CD1c-positive myeloid dendritic cell (primary cell): Measurements from ENCODE around the gene GALNT5.
"Not testable (repeated sequence)": the region's sequence is repeated elsewhere in the genome, so short reads cannot be mapped to it uniquely, and the experiment has no call there.

Experiments
- DNase-seq: peaks from one replicate; pipeline ENCODE4 v3.0.0-alpha.2; 2016; ENCODE audit errors: extremely low spot score

Gene GALNT5

DNA sequence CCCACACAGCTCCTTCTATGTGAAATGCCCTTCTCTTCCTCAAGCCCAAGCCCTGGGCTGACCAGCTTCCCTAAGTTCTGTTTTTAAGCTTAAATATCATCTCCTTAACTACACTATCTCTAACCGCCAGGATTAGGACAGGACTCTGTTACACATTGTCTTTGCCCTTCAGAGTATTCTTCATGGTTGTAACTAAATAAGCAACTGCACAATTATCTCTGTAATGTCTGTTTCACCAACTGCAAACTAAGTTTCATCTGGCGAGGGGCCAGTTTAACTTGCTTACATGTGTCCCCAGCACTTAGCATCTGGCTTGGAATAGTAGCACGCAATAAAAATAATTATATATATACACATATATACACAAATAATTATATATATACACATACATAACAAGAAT lies 69.2 kb downstream of the GALNT5 start:
- no peak for DNase-seq

DNA sequence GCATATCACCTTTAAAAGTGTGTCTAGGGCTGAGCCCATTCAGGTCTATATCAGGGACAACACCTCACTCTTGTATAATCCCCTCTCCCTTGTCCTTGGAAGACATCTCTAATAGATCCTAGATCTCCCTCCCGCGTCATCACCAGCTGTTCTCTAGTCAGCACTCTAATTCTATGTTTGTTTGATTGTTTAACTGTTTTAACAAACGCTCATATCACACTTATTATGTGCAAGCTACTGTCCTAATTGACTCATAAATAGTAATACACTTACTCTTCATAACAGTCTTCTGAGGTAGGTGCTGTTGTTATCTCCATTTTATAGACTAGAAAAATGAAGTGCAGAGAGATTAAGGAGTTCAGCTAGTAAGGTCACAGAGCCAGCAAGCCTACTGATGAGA lies 69.7 kb downstream of the GALNT5 start:
- no peak for DNase-seq

DNA sequence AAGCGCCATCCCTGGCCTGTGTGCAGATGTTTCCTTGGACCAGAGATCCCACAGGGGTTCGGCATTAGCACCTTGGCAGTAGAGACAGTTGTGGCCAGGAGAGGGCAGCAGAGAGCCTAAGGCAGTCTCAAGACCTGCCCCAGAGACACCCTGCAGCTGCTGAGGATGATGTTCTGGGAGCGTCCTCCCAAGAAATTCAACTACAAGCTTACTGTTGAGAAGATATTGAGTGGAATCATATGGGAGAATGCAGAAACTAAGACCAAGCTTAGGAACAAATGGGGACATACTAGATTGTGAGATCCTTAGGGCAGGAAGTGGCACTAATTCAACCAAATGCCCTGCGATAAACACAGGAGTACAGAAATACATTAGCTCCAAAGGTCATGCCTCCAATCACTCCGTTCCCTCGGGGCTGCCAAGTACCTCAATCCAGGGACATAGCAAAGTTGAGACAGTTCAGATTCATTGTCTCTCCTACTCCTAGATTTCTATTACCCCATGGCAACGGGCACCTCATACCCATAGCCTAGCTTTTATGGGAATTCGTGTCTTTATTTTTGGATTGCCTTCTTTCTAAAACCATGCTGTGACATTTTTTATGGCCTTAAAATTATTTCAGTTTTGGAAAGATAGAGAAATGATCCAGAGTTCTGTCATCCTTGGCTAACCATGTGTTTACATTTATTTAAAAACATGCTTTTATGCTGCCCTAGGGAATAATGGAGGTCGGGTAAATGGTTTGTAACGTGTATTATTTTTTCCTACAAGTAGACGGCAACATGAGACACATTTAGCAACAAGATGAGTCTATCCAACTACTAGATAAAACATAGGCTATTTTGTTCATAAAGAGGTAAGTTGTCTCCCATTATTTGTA lies 70.4 kb downstream of the GALNT5 start:
- peak; percentile 80 for DNase-seq

DNA sequence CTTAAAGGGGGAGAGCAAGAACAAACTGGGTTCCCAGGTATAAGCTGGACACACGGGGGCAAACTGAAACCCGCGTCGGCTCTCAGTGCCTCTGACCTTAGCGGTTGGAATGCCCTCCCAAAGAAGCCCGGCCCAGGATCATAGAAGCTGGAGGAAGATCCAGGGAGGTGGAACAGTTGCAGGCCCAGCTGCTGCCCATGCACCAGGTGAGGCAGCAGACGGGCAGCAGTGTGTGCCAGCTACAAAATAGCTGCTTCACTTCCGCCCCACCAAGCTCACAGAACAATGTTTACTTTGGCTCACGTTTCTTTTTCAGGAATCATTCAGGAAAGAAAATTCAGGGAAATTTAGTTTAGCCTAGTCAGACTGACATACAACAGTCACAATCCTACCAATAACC lies 72.0 kb downstream of the GALNT5 start:
- DNase-seq = no peak

DNA sequence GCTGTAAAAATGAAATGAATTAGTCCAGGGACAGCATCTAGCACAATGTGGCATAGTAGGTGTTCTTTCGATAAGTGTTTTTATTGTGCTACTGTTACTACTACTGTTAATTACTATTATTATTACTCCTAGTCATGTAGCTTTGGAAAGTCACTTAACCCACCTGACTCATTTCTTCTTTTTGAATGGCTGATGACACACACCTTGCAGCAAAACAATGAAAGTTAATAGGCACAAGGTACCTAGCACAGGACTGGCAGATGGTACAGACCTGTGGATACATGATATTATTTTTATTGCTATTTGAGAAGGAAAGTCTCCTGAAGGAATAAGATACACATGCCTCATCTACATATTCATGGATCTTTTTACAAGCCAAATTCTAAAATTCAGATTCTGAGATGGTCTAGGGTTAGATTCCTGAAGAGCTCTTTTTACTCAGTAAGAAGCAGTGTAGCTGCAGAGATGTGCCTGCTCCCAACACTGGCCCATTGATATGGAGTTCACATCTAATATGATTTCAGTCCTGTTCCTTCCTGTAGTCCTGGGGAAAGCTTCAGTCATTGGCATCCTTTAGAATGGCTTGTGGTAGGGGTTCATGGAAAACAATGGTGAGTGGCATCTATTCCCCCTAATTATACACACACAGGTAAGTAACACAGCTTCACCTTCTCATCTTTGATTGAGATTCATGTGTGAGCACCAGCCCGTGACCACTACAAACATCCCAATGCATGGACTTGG lies 76.0 kb downstream of the GALNT5 start:
- no peak for DNase-seq

DNA sequence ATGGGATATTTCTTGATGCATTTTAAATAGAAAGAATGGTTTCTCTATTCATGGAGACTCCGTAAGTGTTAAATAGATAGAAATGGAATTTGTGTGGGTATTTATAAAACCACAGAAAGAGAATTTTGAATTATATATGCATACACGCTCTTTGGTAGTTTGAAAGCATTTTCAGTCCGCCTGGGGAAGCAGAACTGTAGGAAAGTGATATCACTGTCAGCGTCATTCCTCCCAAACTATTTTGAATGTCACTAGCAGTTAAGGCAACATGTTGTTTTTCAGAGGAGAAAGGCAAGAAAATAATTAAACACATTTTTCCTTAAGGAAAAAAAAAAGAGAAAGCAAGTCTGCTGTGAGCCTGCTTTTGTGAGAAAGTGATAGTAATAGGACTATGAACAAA lies 76.8 kb downstream of the GALNT5 start:
- no peak for DNase-seq

DNA sequence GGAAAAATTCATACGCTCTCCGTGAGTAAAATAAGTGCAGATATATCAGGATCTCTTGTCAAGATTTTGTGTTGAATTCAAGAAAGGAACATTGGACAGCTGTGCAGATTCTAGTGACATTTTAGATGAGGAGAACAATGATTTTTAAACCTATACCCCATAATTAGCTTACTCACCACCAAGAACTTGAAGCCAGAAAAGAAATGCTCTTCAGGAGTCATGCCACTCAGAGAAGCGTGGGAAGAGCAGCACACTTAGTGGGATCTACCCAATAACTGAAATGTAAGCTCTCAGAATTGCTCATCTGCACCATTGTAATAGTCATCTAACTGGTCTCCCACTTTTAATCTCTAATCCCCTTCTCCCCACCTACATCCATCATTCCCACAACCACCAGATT lies 77.3 kb downstream of the GALNT5 start:
- DNase-seq = no peak

DNA sequence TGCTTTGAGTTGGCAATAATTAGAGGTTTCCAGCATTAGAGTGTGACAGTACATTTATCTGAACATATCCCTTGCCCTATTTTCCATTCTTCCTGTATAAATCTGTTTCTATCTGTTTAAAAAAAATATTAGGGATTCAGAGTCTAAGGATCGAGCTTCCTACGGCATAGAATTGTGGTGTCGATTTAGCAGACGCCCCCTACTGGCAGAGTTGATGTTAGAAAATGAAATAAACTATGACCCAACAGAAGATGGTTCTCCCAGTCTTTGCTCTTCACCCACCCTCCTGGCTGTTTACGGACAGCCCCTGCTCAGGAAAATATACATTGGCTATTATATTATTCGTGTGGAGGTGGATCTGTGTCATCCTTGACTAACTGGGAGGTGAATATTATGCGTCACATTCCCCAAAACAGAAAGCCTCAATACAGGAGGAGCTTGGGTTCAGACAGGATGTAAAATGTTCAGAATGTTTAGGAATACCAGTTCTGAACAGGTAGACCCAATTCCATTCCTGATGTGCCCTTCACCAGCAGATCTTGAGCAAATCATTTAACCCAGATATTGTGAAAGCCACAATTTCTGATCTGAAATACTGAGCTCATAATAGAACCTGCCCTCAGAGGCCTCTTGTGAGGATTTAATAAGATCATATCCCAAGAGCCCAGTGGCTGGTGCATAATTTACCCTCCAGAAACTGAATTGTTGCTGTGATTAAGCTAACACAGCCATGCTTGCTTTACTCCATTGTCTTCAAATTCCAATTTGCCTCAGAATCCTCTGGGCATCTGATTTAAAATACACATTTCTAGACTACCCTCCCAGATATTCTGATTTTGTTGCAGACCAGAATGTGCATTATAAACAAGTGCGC lies 78.9 kb downstream of the GALNT5 start:
- peak; percentile 67 for DNase-seq

DNA sequence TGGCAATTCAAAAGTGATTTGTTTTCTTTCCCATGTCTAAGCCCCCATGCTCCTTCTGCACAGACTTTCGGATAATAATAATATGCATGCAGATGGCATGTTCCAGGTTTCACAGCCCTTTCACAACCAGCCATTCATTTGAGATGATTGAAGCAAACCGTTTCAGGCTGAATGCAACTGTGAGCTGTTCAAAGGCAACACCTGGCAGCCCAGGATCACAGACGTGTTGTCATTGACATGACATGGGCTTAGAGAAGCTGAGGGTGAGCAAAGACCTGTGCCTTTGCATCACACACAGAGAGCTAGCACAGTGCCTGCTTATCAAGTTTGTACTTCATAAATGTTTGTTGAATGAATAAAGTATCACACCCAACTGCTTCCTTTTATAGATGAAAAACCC lies 80.5 kb downstream of the GALNT5 start:
- no peak for DNase-seq

DNA sequence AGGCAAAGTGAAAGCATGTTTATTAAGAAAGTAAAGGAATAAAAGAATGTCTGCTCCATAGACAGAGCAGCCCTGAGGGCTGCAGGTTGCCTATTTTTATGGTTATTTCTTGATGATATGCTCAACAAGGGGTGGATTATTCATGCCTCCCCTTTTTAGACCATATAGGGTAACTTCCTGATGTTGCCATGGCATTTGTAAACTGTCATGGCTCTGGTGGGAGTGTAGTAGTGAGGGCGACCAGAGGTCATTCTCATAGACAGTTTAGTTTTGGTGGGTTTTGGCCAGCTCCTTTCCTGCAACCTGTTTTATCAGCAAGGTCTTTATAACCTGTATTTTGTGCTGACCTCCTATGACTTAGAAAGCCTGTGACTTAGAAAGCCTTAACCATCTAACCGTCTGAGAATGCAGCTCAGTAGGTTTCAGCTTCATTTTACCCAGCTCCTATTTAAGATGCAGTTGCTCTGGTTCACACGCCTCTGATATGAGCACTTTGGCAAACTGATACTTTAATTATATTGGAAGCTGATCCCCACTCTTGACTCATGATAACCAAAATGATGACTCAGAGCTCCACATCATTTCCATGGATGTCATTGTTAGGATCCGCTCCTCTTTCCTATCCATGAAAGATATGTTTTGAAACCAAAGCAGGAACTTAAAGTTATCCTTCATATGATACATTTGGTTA lies 82.6 kb downstream of the GALNT5 start:
- no peak for DNase-seq

DNA sequence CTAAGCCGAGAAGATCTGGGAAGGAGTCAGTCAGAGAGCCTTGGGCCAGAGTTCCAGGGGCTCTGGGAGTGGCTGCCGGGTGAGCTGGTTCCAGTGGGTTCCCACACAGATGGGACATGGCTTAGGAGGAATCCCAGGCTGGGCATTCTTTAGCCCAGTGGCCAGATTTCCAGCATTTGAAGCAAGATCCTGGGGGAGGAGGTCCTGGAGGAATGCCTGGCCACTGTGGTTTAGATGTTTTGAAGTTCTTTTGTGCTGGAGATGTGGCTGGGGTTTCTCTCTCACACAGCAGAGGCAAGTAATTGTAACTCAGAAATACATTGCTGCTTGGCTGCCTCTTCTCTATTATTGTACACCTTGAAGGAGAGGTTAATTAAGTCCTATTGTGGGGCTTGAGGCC lies 83.9 kb downstream of the GALNT5 start:
- DNase-seq = not testable (repeated sequence)

DNA sequence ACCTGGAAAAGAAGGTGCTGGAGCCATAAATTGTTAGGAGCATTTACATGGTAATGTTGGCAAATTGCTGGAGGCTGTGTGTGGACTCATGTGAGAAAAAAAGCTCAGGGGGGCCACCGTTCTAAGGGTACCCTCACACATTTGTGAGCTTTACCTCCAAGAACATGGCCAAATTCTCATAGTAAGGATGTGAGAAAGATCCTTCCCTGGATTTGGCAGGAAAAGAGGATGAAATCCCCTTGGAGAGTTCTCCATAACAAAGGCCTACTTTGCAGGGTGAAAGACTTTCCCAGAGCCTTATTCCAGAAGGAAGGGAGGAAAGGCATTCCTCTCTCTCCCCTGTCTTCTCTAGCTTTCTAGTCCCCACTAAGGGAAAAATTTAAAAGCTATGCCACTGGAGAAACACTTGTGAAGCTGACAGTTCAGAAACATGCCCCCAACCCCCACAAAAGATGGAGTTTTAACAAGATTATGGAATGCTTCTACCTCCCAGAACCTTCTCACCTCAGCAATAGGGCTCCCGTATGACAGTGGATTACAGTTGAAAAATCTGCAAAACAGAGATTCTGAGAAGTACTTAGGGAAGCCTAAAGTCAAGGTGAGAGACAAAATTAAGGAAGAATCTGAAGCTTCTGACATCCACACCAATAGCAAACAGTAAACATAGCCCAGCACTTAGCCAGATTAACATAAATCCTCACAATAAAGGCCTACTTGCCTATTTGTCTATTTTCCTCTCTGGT lies 88.3 kb downstream of the GALNT5 start:
- DNase-seq = no peak

DNA sequence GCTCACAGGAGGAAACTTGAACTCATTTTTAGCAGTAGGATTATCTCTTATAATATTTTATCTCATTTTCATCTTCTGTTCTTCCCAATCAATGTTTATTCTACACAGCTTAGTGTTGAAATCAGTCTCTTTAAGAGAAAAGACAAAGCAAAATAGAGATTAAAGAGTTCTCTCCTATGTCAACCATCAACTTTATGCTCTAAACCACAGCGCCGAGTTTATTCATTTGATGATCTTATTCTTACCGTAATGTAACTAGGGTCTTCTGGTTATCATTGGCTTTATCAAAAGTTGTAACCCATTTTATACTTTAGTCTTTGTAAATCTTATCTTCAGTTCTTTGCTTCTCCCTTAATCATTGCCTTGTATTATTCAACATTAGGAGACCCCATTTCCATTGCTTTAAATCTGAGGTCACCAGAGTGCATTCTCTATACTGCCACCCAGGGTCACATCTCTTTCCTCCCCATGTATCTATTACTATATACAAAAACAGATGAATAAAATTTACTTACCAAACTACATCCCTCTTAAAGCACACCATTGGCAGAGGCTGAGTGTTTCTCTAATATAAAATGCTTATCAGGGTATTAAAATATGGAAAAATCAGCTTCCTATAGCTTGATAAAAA lies 90.9 kb downstream of the GALNT5 start:
- DNase-seq = no peak

DNA sequence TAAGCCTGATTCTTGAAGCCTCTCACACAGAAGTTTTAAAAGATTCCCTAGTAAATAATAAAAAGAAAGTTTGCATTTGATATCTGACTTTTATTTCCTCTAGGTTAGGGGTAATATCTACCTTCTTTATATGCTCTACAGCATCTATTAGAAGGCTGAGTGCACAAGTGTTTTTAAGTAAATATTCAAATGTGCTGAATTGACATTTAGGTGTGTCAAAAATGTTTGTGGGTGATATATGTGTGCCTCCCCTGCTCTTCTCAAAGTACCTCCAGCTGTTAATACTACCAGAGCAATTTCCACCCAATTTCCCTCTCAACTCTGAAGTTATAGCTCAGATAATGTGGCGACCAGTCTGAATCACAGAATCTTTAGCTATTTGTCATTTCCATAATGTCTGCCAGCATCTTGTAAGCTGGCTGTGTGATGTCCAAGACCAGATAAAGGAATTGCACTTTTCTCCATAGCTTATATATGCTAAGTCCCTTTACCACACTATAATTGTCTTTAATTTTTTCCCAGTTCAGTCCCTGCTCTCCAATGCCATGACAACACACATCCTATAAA lies 92.5 kb downstream of the GALNT5 start:
- no peak for DNase-seq

DNA sequence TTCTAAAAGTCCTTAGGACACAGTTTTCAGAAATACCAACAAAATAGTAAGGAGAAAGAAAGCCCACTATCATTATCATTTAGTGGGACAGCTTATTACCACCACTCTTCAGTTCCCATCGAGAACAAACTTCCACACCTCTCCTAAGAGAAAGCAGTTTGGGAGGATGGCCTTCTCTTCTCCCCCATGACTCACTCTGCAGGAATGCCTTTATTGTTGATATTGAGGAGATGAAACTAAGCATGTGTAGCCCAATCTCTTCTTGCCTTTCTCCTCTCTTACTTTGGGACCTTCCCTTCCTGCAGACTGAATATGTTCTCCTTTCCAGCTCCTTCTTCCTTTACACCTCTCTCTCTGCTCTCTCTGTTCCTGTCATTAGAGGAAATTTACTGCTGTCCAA lies 98.1 kb downstream of the GALNT5 start:
- DNase-seq = no peak

DNA sequence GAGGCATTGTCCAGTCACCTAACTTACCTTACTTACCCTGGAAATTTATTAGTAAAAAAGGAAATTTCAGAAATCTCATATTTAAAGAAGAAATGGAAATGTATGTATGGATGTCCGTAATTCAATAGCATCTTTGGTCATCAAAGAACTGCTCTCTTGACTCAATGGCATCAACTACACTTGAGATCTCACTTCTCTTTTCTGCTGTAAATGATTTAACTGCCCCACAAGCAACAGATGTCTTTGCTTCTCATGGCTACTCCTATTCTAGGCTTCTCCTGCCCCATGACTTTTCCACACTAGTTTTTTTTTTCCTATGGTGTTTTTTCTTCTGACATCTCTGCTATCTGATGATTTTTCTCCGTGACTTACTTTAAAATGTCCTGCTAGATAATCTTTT lies 102.1 kb downstream of the GALNT5 start:
- DNase-seq = no peak

DNA sequence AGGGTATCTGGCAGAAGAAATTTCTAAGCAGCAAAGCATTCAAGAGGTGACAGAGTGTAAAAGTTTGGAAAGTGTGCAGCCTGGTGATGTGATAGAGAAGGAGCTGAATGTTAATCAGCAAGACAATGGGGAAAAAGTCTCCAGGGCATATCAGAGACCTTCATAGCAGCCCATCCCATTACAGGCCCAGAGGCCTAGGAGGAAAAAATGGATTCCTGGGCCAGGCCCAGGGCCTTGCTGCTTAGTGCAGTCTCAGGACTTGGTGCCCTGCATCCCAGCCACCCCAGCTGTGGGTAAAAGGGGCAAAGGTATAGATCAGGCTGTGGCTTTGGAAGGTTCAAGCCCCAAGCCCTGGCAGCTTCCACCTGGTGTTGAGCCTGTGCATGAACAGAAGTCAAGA lies 104.0 kb downstream of the GALNT5 start:
- DNase-seq = no peak

DNA sequence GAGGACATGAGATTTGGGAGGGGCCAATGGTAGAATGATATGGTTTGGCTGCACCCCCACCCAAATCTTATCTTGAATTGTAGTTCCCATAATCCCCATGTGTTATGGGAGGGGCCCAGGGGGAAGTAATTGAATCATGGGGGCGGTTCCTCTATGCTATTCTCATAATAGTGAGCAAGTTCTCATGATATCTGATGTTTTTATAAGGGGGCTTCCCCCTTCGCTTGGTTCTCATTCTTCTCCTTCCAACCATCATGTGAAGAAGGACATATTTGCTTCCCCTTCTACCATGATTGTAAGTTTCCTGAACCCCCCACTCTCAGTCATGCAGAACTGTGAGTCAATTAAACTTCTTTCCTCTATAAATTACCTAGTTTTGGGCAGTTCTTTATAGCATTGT lies 105.1 kb downstream of the GALNT5 start:
- no peak for DNase-seq

DNA sequence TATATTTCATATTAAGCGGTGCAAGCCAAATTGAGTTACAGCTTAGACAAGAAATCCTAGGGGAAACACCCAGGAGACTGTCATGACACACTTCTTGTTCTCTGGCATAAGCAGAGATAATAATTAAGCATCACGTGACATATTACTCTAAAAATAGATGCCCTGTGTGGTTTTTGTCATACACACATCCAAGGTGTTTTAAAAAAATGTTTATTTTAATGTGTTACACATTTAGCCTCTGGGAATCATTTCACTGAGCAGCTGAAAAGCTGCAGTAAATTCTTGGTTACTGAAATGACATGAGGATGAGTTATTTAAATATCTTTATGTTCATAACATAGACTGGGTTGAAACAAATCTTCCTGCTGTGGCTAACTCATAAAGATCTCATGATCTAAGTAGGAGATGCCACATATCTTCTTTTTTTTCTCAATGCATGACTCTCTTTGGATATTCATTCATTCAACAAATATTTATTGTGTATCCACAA lies 106.2 kb downstream of the GALNT5 start:
- no peak for DNase-seq
